SU-DHL-6 (cell line): ENCODE results near the gene LRRC74A.

Source experiments
- CTCF ChIP-seq: fragments of 200-600 bp; sonication (generic); IDR thresholded peaks from one replicate; pipeline ENCODE4 v1.5.1; 2017; ENCODE audit warnings: antibody characterized with exemption, mild to moderate bottlenecking, low read length, moderate library complexity; ENCODE audit not compliant: insufficient read depth, poor library complexity, severe bottlenecking
- EZH2phosphoT487 ChIP-seq: fragments of 200-600 bp; sonication (generic), shearing (Covaris generic); conservative IDR thresholded peaks from 2 replicates; pipeline ENCODE4 v1.6.1; 2018; ENCODE audit warnings: mild to moderate bottlenecking, antibody characterized with exemption, low read length, moderate library complexity, mixed read lengths

GRCh38 chr14:76916040-76916715 lies 90.0 kb downstream of the LRRC74A start:
- no peak for TF ChIP-seq CTCF
- TF ChIP-seq EZH2phosphoT487 = no peak
